Erythroblast (primary cell): ENCODE data around the gene SCUBE1.

Experiments
- DNase-seq, 2 experiments: peaks; one replicate each; lab custom pipeline; 2025; lab: John Stamatoyannopoulos, UW
- GATA1 ChIP-seq: IDR thresholded peaks from 2 replicates; pipeline ENCODE4 v1.6.1; 2011; ENCODE audit warnings: low read depth, mild to moderate bottlenecking, control low read depth, low read length, moderate library complexity
- POLR2A ChIP-seq: IDR thresholded peaks from 2 replicates; pipeline ENCODE4 v1.6.1; 2011; ENCODE audit warnings: mild to moderate bottlenecking, low read length

The SCUBE1 gene

DNA sequence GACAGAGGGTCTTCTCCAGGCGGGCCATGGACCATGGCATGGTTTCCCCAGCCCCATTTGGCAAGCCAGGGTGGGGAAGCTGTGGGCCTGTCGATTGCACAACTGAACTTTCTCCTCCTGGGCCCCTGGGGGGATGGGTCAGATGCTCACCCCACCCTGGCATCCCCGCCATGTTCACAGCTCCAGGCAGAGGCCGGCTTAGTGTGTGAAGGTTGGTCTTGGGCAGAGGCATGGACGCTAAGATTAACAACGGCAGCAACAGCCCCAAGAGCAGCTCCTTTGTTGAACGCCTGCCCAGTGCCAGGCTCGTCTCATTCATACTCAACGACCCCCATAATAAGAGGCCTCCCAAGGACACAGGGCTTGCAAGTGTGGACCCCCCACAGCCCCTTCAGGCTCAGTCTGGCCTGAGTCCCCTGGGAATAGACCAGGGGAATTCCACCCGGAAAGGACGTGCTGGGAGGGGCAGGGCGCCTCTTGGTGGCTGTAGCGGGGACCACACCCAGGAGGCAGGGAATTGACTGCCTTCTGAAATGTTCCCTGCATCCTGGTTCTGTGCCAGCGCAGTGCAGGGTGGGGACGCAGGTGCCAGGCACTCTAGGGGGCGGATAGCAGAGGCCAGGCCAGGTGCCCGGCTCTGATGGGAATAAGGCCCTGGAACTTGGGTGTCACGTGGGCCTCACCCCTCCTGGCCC is 183.5 kb downstream of the SCUBE1 start:
- DNase-seq: no peak
- no peak for TF ChIP-seq POLR2A
- no peak for TF ChIP-seq GATA1

DNA sequence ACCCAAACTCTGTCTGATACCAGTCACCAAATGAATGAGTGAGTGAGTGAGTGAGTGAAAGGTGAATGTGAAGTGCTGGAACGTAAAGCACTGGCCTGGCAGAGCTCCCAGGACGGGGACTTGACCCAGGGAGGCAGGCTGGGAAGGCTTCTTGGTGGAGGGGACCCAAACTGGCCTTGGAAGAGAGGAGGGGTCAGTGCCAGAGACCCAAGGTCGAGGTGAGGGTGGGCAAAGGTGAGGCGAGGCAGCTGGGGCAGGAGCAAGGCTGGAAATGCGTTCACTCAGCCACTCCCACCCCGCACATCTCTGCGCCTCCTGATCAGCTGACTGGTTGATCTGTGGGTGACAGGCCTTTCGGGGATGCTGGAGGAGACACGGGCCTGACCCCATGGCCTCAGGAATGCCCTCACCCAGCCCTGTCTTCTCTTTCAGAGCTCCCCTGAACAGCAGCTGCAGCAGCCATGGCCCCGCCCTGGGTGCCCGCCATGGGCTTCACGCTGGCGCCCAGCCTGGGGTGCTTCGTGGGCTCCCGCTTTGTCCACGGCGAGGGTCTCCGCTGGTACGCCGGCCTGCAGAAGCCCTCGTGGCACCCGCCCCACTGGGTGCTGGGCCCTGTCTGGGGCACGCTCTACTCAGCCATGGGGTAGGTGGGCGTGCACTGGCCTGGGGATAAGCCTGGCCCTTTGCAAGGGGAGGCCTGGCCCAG is 184.2 kb downstream of the SCUBE1 start:
- no peak for TF ChIP-seq POLR2A
- no peak for TF ChIP-seq GATA1
- DNase-seq: no peak

DNA sequence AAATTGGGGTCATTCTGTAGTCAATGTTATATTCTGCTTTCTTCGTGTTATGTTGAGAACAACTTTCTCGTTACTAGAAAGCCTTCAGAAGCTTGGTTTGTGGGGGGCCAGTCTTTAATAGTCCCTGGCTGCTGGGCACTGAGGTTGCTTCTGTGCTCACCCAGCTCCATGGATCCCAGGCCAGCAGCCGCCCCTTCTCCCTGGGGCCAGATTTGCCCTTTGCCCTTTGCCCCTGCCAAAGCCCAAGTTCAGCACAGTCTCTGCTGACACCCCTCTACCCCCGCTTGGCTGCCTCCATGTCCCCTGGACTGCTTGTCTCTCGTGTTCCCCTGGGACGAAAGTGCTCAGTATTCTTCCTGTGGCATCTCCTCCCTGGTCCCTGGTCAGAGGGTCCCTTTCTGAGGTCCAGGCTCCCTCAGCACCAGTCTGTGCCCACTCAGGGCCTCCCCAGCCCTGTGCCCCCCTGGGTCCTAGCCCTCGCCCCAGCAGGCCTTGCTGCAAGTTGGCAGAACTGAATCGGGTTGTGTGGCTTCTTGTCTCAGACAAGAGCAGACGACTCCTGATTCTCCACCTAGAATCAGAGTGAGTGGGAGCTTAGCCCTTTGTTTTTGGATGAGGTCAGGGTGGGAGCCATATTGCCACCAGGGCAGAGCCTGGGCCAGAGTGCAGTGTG is 185.2 kb downstream of the SCUBE1 start:
- TF ChIP-seq GATA1: no peak
- no peak for TF ChIP-seq POLR2A
- DNase-seq: no peak

DNA sequence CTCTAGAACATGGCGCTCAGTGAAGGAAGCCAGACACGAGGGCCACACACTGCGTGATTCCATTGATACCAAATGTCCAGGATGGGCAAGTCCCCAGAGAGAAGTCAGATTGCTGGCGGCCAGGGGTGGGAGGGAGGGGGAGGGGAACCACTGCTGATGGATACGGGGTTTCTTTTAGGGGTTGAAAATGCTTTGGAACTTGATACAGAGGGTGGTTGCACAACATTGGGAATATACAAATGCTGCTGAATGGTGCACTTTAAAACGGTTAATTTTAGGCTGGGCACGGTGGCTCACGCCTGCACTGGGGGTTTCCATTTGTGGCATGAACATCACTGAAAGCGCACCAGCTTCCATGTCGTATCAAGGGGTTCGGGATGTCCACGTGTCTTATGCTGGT is 186.8 kb downstream of the SCUBE1 start:
- TF ChIP-seq GATA1 (no peak), POLR2A (no peak)
- DNase-seq: no peak

DNA sequence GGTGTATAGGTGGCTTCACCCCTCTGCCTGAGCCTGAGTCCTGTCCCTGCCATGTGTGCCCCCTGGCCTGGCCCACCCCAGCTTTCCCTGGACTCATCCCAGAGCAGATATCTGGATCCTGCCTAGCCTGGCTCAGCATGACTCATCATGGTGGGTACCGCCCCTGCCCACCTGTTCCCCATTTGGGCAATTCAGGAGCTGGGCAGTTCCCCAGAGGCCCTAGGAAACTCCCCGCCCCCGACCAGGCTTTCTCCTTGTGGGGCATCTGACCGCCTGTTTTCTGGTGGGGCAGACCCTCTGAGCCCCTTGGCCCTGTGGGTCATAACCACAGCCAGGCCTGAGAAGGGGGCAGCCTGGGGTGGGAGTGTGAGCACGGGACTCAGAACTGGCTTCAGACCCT is 187.4 kb downstream of the SCUBE1 start:
- DNase-seq: no peak
- TF ChIP-seq POLR2A (no peak), GATA1 (no peak)

DNA sequence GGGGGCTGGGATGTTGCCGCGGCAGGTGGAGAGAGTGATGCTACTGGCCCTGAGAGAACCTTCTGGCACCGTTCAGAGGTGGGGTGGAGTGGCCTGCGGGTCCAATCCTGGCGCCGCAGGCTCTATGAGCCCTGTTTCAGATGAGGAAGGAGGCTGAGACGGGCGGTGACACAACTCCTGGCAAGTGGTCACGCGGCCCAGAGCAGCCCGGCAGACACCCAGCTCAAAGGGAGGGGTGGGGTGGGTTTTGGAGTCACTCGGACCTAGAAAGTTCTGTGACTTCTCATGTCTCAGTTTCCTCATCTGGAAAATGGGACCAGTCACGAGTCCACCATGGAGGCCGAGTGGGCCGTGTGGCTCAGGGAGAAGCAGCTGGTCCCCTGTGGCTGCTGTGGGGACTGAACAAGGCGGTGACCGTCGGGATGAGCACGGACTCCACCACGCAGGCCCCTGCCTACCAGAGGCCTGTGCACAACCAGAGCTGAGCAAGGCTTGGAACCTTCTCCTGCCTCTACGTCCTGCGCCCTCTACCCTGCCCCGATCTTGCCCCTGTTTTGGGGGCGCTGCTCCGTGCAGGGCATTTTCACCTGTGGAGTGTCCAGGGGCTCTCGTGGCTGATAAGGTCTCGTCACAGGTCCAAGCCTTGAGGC is 188.2 kb downstream of the SCUBE1 start:
- DNase-seq: no peak
- TF ChIP-seq POLR2A (no peak), GATA1 (no peak)

DNA sequence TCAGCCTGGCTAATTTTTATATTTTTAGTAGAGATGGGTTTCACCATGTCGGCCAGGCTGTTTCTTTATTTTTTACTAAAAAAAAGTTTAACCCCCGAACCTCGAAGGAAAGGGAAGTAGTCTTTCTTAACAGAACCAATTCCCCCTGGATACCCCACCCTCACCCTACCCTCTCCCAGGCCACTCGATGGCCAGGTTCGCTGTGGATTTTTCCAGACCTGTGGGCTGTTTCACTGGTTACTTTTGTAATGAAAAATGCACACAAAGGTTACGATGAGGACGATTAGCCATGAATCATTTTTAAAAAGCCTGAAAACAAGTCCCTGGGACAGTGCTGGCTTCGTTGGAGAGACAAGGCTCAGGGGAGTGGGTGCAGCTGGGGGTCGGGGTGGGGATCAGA is 189.3 kb downstream of the SCUBE1 start:
- TF ChIP-seq POLR2A: no peak
- no peak for TF ChIP-seq GATA1
- no peak for DNase-seq

DNA sequence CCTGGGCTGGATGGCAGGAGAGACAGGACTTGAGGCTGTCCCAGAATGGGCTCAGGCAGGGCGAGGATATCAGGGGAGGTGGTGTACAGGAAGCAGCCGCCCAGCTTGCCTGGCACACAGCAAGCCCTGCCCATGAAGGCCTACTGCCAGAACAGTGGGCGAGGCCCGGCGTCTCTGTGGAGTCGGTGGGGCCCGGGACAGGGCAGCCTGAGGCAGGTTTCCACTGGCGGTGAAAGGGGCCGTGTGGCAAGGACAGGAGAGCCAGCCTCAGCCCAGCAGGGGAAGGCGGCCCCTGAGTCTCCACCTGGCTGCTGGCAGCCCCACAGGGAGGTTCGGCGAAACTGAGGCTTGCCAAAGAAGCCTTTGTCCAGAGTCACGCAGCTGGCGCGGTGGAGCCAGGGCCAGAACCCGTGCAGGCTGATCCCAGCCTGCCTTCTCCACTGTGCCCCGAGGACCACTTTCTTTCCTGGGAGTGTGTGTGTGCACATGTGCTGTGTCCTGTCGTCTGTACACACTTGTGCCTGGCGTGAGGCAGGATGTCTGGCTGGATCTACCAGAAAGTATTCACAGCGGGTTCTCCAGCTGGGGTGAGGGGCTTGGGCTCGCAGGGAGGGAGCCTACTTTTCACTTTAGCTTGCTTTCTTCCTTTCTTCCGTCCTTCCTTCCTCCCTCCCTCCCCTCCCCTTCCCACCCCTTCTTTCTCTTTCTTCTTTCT is 190.7 kb downstream of the SCUBE1 start:
- peak in 1 of 2 experiments; percentile 25 for DNase-seq
- TF ChIP-seq GATA1 (no peak), POLR2A (peak; percentile 65)

DNA sequence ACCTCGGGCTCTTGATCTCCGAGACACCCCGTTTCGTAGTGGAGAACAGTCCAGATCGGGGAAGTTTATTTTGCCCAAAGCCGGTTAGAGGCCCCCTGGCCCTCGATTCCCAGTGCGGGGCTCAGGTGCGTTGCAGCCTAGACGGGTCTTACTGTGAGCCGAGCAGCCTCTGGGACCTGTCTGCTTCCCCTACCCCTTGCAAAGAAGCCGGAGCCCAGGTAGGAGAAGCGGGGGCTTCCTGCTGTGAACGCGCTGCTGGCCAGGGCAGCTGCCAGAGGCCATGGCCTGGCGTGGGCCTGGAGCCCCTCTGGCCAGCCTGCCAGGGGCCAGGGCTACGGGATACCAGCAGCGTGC is 191.2 kb downstream of the SCUBE1 start:
- no peak for DNase-seq
- no peak for TF ChIP-seq POLR2A
- no peak for TF ChIP-seq GATA1

DNA sequence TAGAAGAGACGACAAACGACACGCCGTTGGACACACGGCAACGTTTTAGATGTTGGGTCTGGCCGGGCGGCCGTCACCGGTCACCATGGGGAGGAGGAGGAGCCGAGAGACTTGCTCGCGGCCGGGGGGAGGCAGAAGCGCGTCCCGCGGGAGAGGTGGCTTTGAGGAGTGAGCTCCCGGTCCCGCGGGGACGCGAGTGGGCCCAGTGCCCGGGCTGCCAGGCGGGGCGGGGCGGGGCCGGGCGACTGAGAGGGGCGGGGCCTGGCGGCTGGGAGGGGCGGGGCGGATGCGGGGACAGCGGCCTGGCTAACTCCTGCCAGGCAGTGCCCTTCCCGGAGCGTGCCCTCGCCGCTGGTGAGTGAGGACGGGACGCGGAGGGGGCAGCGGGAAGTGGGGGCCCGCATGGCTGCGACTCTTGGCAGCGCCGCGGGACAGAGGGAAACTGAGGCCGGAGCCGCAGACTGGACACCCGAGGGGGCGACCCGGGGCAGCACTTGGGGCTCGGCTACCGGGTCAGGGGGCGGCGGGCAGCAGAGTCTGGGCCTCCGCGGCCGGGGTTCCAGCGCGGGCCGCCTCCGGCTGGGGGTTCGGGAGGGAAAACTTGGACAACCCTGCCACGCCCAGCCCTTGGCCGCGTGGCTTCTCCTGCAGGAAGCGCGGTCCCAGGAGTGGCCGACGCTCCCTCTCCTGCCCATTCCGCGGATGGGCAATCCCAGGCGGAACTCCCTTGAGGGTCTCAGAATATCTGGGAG is 191.7 kb downstream of the SCUBE1 start, which contains the start of gene TSPO:
Gene TSPO (plus strand): TSS at position 309 of the 752 bp plus-strand sequence. CDS start 7,680 bp downstream, outside the sequence.
- TF ChIP-seq GATA1 (no peak), POLR2A (no peak)
- DNase-seq: peak; percentile 60 to 74

DNA sequence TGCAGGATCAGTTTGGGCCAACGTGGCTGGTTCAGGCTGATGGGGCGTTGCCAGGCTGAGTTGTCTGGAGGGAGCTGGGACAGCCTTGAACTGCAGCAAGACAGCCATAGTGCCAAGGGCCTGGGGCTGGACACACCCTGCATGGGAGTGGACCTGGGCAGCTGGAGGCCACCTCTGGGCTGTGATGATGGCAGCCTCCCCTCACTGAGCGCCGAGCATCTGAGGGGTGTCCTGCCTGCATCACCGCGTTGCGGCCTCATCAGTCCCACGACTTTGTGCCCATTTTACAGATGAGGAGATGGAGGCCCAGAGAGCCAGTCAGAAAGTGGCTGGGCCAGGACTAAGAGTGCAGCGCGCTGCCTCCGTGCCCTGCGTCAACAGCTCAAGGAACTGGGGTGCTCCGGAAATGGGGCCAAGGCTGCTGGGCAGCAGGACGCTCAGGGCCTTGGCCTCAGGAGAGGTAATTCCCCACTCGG is 192.4 kb downstream of the SCUBE1 start:
- DNase-seq: no peak
- TF ChIP-seq GATA1 (no peak), POLR2A (no peak)

DNA sequence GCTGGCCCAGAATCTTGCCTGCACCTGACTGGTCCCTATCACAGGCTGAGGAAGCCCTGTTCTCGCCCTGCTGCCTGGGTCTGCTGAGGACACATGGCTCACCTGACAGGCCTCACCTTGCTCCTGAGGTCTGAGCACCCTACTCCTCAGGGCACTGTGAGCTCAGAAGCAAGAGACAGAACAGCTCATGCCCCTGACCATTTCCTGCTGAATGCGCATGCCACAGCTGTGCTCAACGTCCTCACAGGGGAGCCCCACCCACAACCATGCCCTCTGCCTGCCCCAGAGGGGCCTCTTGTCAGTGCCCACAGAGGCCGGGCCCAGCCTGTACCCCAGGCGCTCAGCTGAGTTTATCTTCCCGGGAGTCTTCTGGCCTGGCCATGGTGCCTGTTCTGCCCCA is 194.6 kb downstream of the SCUBE1 start:
- TF ChIP-seq POLR2A (no peak), GATA1 (no peak)
- DNase-seq: no peak

DNA sequence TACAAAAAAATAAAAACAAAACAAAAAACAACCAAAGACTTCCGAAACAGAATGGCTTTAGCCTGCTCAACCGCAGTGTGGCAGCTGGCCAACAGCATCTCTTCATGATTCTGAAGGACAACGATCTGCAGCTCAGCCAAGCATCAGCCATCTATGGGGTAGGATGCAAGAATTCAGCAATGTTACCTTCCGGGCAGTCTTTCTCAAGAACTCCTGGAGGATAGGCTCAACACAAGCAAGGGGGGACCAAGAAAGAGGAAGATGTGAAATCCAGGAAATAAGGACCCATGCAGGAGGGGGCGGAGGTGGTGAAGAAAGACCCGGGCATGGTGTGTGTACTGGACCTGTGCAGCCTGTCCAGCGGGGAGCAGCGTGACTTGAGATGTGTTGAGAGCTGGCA is 195.4 kb downstream of the SCUBE1 start:
- DNase-seq: no peak
- TF ChIP-seq POLR2A (no peak), GATA1 (no peak)
